GM18870 (cell line): Measurements from ENCODE around the gene GHITM.
"Not testable (repeated sequence)": the region's sequence is repeated elsewhere in the genome, so short reads cannot be mapped to it uniquely, and the experiment has no call there.

Experiments
- ATAC-seq: cut with Tn5 transposase; IDR thresholded peaks from one replicate; pipeline ENCODE4 v1.9.1; 2021; ENCODE audit warnings: moderate library complexity; ENCODE audit not compliant: unreplicated experiment

The GHITM gene, protein sequence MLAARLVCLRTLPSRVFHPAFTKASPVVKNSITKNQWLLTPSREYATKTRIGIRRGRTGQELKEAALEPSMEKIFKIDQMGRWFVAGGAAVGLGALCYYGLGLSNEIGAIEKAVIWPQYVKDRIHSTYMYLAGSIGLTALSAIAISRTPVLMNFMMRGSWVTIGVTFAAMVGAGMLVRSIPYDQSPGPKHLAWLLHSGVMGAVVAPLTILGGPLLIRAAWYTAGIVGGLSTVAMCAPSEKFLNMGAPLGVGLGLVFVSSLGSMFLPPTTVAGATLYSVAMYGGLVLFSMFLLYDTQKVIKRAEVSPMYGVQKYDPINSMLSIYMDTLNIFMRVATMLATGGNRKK

DNA sequence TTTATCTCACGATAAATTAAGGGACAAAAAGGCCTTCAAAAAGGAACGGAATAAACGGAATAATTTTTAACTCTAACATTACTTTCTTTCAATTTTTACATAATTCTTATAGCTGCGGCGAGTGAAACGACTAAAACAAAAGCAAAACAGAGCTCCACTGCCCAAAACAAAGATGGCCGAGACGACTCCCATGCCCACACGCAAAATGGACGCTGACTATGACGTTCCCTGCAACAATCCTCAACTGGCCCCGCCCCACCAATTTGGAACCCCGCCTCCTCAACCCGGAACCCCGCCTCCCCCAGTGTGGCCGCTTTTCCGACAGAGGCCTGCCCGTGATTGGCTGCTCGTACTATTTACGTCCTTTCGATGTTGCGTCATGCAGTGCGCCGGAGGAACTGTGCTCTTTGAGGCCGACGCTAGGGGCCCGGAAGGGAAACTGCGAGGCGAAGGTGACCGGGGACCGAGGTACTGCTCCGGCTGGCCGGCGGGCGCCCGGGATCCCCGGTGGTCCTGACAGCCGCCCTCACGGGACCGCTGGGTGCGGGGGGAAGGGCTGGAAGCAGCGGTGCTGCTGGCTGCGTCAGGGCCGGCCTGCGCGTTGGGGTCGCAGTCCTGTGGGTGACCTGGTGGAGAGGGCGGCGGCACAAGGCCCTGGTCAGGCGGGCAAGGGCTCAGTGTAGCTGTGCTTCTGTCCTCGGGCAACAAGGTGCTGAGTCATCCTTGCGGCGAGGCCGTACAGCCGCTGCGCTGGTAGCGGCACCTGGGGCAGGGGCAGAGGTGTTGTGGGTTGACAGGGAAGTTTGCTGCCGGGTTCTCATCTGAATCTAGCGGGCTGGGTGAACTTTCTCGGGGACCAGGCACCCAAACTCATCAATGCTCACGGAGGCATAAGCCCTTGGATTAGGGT is at the start of gene GHITM:
TSS of gene GHITM (plus strand) at position 384 of the 910 bp plus-strand sequence. CDS start 1,992 bp downstream, outside the sequence.
- ATAC-seq: peak; percentile 99

DNA sequence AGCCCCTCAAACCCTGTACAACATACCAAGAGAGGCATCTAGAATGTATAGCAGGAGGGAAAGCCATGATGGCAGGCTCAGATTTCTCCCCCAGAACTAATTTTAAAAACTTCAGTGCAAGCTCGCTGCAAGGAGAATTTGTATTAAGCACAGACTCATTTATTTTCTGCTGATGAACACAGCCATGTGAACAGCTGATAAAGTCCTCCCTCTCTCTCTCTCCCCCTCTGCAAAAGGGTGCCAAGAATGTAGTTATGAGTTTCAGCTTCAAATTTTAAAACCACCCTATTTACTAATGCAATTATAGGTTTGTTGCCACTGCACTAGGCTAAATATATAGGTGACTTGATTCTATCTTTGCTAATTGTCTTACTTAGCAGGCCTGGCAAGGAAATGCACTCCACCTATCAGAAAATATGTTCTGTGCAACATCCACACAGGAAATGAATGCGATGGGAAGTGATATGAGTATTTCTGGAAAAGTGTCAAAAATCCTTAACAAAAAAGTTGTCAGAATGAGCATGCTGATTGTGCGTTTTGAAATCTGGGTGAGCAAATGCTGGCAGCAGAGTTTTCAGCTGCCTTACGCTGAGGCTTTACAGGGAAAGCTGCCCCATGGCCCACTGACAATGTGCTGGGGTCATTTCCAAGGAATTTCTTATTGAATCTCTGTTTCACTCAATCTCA is 43.4 kb upstream of the GHITM start:
- no peak for ATAC-seq

DNA sequence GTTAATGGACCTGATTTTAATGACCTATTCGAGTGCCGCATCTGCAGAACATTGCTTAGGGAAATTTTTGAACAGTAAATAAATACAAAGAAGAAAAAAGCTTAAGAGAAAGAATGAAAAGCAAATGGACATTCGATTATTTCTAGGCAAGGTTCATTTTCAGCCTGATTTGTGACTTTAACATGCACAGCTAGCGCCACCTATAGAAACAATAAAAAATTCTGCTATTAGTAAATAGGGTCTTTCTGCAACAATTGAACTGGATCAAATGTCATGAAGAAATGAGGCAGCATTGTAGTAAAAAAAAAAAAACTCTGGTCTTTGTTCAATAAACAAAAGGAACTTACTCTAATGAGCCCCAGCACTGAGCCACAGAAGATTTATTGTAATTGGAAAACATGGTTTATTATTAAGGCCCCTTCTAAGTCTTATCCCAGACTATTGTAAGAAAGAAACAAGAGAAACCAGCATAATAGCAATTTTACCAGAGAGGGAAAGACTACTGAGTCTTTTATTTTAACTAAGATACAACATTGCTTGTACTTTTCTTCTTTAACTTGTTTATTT is 41.4 kb upstream of the GHITM start:
- no peak for ATAC-seq

DNA sequence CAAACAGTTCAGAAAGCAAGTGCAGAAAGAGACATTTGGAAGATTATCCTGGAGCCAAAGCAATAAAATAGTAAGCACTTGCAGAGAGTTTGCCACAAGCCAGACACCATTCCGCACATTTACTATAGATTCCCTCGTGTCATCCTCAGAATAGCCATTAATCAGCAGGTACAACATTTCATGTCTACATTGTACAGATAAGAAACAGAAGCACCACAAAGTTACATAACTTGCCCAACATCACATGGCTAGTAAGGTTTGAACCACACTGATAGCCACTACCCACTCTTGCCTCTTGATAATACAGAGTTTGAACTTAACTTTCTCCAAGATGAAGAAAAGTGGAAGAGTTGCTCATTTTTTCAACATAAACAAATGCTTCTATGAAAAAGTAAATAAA is 40.6 kb upstream of the GHITM start:
- no peak for ATAC-seq

DNA sequence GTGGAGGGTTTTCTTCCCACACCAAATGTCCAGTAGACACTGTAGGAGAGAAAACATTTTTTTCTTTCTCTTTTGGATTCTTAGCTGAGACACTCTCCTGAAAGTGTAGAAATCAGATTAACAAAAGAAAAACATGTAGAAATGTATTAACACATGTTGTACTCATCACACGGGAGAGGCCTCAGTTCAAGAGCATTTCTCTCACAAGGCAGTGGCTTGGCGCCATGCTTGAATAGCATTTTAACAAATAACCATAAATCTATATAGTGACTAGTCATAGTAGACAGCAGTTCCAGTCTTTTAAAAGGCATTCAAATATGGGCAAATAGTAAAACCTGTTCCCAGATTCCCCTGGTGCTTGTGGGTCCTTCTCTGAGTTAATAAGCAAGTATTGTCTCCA is 38.3 kb upstream of the GHITM start:
- no peak for ATAC-seq

DNA sequence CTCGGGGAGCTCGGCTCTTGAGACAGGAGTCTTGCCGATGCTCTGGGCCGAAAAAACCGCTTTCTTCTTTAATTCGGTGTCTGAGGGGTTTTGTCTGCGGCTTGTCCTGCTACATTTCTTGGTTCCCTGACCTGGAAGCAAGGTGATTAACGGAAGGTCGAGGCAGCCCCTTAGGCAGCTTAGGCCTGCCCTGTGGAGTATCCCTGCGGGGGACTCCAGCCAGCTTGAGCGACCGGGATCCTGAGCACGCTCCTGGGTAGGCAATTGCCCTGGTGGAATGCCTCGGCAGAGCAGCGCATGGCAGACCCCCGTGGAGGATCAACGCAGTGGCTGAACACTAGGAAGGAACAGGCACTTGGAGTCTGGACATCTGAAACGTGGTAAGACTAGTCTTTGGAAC is 30.5 kb upstream of the GHITM start:
- ATAC-seq: no peak

DNA sequence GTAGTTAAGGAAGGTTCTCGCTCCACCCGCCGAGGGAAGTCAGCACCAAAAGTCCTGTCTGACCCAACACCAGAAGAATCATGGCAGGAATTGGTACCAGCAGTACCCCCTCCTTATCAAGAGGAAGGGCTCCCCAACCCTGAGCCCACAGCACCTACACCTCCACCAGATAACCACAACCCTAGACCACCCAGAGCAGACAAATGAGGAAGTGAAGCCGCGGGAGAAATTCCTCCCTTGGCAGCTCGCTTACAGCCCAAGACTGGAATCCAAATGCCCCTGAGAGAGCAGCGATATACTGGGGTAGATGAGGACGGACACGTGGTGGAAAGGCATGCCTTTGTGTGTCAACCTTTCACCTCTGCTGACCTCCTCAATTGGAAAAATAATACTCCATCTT is 29.5 kb upstream of the GHITM start:
- ATAC-seq: not testable (repeated sequence)

DNA sequence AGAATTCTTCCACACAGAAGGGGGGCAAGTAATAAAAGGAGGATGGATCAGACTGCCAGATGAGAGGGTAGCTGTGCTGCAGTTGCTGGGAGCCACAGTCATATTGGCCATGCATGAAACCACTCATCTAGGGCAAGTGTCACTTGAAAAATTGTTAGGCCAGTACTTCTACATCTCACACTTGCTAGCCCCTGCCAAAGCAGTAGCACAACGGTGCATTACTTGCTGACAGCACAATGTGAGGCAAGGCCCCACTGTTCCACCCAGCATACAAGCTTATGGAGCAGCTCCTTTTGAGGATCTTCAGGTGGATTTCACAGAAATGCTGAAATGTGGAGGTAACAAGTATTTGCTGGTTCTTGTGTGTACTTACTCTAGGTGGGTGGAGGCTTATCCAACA is 25.8 kb upstream of the GHITM start:
- not testable (repeated sequence) for ATAC-seq

DNA sequence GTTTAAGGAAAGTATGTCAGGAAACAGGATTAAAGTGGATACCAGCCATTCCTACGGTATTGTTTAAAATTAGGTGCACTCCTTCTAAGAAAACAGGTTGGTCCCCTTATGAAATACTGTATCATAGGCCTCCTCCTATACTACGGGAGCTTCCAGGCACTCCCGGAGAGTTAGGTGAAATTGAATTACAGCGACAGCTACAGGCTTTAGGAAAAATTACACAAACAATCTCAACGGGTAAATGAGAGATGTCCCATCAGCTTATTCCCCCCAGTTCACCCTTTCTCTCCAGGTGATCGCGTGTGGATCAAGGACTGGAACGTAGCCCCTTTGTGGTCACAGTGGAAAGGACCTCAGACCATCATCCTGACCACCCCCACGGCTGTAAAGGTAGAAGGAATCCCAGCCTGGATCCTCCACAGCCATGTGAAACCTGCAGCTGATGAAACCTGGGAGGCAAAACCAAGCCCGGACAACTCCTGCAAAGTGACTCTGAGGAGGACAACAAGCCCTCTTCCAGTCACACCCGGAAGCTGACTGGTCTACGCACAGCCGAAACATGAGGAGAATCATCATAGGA is 25.1 kb upstream of the GHITM start:
- no peak for ATAC-seq

DNA sequence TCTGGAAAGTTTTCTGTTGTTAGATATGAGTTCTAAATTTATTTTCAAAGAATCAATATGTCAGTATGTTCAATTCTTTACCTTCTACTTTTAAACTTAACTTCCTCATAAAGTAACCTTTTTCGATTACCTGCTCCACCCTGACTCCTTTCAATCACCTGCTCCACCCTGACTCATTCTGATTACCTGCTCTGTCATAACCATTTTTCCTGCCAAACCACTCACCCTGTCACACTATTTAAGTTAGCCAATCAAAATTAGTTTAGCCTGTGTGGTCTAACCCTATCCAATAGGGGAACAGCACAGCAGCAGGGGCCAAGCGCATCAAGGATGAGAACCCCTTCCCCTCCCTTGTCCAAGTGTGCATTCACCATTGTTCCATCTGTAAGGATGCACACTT is 22.1 kb upstream of the GHITM start:
- ATAC-seq: not testable (repeated sequence)

DNA sequence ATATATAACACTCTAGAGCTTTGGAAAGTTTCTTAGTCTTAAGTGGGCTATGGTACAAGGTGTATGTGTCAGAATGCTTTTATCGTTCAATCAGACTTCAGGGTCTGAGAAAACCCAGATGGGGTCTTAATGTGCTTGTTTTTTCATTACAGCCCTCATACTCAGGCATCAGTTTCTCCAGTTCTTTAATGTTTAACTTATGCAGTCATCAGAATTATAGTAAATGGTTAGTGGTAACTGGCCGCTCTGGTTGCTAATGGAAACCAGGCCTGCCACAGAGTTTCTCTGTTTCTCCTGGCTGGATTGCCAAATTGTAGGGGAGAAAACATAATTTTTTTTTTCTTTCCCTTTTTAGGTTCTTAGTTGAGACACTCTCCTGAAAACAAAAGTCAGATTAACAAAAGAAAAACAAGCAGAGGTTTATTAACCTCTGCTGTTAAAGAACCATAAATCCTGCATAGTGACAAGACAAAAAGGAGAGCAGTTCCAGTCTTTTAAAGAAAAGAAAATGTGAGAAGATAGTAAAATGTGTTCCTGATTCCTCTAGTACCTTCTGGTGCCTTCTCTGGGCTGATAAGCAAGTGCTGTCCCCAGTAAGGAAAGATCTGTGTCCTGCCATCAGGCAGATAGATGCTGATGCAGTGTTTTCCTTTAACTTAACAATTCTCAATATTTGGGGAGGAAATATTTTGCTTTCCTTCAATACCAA is 21.5 kb upstream of the GHITM start:
- ATAC-seq: no peak

DNA sequence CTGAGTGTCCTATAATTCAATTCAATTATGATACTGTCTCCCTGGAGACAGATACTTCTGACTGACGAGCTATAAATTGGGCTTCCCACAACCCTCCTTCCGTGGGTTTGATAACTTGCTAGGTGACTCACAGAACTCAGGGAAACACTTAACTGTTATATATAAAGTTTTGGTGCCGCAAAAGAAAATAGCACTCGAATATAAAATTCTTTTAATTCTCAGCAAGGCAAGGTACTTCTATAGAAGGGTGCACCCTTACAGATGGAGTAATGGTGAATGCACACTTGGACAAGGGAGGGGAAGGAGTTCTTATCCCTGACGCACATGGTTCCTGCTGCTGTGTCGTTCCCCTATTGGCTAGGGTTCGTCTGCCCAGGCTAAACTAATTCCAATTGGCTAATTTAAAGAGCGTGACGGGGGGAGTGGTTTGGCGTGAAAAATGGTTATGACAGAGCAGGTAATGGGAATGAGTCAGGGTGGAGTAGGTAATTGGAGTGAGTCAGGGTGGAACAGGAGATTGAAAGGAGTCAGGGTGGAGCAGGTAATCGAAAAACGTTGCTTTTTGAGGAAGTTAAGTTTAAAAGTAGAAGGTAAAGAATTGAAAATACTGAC is 20.8 kb upstream of the GHITM start:
- ATAC-seq: no peak

DNA sequence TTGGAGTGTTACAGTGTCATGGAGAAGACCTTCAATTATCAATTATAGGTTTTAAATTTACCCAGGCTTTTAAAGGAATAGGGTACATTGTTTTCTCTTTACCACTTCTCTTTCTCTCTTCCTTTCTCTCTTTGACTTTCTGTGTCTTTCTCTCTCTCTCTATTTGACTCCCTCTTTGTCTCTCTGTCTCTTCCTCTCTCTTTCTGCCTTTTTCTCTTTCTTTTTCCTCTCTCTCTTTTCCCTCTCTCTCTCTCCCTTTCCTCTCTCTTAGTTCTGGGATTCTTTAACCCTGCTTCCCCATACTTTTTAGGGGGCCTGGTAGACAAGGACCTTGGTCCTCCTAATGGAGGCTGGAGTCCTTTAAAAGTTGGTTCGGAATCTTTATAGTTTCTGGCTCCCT is 15.9 kb upstream of the GHITM start:
- no peak for ATAC-seq

DNA sequence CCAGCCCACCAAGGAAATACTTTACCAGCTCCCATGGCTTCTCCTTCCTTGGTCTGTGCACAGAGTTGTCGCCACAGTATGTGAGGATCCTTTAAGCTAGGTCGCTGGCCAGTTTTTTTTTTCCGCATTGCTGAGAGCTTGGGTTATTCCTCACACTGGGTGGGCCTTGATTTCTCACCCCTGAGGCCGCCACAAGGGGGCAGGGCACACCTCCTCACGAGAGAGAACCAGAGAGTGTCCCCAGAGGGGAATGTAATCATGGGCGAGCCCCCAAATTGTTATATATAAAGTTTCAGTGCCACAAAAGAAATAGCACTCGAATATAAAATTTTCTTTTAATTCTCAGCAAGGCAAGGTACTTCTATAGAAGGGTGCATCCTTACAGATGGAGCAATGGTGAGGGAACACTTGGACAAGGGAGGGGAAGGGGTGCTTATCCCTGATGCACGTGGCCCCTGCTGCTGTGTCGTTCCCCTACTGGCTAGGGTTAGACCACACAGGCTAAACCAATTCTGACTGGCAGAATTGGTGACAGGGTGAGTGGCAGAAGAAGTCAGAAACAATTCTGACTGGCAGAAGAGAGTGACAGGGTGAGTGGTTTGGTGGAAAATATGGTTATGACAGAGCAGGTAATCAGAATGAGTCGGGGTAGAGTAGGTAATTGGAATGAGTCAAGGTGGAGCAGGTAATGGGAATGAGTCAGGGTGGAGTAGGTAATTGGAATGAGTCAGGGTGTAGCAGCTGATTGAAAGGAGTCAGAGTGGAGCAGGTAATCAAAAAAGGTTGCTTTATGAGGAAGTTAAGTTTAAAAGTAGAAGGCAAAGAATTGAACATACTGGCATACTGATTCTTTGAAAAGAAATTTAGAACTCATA is 13.2 kb upstream of the GHITM start:
- ATAC-seq: not testable (repeated sequence)

DNA sequence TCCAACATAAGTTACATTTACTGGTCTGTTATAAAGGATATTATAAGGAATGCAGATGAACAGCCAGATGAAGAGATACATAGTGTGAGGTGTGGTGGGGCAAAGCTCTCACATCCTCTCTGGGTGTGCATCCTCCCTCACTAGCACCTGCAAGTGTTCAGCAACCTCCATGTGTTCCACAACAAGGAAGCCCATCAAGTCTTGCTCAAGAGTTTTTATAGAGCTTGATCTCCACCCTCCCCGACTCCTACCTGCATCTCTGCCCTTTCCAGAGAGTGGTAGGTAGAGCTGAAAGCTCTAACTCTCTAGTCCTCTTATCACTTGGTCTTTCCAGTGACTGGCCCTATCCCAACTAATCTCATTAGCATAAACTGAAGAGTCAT is 12.5 kb upstream of the GHITM start:
- no peak for ATAC-seq

DNA sequence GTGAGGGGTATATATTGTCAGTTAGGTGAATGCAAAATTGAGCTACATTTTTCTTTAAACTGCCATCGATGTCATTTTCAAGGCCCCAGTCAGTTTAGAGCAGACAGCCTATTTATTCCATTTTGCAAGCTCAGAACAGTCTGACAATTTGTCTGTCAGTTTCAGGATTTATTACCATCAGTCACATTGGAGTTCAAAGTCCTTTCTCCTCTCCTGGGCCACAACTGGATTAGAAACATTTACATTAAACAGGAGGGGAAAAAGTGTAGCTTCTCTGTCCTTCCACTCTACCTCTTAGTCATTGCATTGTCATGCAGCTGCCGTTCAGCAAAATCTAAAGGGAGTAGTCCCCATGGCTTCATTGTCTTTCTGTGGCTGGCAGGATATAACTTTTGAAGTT is 3.5 kb upstream of the GHITM start:
- no peak for ATAC-seq

DNA sequence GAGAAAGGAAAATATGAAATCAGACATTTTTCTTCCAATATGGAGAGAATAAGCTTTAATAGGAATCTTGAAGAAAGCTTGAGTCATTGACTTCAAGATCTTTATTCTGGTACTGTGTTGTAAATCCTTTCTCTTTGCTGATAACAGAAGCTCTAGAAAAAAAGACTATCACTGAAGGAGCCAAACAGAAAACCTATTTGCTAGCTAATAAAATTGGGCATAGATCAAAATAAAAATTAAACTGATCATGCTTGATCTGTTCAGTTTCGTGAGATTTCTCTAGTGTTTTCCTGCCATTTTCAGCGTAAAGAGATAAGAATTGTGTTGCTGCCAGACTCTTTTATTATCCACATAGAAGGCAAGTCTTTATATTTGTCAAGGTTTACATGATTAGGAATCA is 1.5 kb upstream of the GHITM start:
- no peak for ATAC-seq

DNA sequence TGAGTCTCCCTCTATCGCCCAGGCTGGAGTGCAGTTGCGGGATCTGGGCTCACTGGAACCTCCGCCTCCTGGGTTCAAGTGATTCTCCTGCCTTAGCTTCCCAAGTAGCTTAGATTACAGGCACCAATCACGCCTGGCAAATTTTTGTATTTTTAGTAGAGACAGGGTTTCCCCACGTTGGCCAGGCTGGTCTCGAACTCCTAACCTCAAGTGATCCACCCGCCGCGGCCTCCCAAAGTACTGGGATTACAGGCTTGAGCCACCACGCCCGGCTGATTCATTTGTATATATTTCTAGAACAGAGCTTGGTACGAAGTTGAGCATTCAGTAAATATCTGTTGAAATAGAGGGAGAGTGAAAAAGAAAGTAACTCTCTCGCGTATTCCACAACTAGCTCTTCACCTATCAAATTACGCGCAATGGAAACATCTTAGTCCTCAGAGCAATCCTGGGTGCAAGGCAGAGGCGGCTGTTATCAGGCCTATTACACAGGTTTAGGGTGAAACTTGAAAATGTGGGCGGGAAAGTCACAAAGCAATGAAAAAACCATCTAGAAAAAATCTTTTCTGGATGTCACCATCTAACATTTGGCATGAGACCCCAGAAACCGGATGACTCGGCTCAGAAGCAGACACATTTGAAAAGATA is 707 bp upstream of the GHITM start:
- peak; percentile 0 for ATAC-seq
